Measurements from ENCODE around the gene CCBE1.

CCBE1 gene

DNA sequence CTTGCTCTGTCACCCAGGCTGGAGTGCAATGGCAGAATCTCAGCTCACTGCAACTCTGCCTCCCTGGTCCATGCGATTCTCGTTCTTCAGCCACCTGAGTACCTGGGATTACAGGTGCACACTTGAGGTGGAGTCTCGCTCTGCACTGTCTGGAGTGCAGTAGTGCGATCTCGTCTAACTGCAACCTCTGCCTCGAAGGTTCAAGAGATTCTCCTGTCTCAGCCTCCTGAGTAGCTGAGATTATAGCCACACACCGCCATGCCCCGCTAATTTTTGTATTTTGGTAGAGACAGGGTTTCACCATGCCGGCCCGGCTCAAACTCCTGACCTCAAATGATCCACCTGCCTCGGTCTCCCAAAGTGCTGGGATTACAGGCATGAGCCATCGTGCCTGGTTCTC is 83.3 kb downstream of the CCBE1 start:
- no peaks in the 10 kb centered on the region for H3K36me3 ChIP-seq (replicated peaks in 1 of 2; ENCODE audit: control insufficient read depth in 2 of 2, insufficient read depth in 2 of 2, low read length in 2 of 2)
- H3K4ac ChIP-seq (ENCODE audit: low read length): no peak overlapping the region
- H2BK5ac ChIP-seq (ENCODE audit: low read length): no peak overlapping the region
- DNase-seq (ENCODE audit: low spot score): no peak
- no peak overlapping the region for H3K4me2 ChIP-seq (ENCODE audit: insufficient read depth, low read length, poor library complexity, severe bottlenecking)
- H3K23ac ChIP-seq (ENCODE audit: low read depth, low read length, poor library complexity): no peak overlapping the region
- no peaks in the 10 kb centered on the region for H3K27me3 ChIP-seq (ENCODE audit: control insufficient read depth in 3 of 3, insufficient read depth in 3 of 3, low read depth in 1 of 3, low read length in 3 of 3)
- no peak overlapping the region for H4K91ac ChIP-seq (ENCODE audit: low read depth, low read length, poor library complexity)
- H4K8ac ChIP-seq (ENCODE audit: low read depth, low read length): no peak overlapping the region
- H2BK15ac ChIP-seq (ENCODE audit: low read length): no peak overlapping the region
- peaks cover 0 to 2% of the 10 kb centered on the region in 2 donors for H3K4me1 ChIP-seq (ENCODE audit: control insufficient read depth in 2 of 2, insufficient read depth in 1 of 2, low read depth in 1 of 2, low read length in 2 of 2)
- H3K79me1 ChIP-seq (ENCODE audit: low read depth, low read length): no peaks in the 10 kb centered on the region
- no peak overlapping the region for H3K27ac ChIP-seq (replicated peaks; ENCODE audit: low read length)
- no peak overlapping the region for H3K4me3 ChIP-seq (ENCODE audit: low read length in 2 of 2)
- no CpG with 5 or more reads among the region's 12 CpGs for WGBS, 2 donors (ENCODE audit: extremely low coverage in 2 of 2, insufficient read length in 2 of 2, insufficient replicate concordance in 1 of 2)
- no peak overlapping the region for H2AK5ac ChIP-seq (ENCODE audit: low read depth, low read length)
- H2AFZ ChIP-seq (ENCODE audit: low read length): no peak overlapping the region
- no peak overlapping the region for H3K18ac ChIP-seq (ENCODE audit: low read length)
- no peaks in the 10 kb centered on the region for H3K9me3 ChIP-seq (replicated peaks in 1 of 2; ENCODE audit: control insufficient read depth in 2 of 2, insufficient read depth in 1 of 2, low read depth in 1 of 2, low read length in 2 of 2)
- H2BK12ac ChIP-seq (ENCODE audit: low read length): no peak overlapping the region
- H3K9ac ChIP-seq (ENCODE audit: low read depth, low read length, poor library complexity): no peak overlapping the region
- H2BK120ac ChIP-seq (ENCODE audit: low read depth, low read length): no peak overlapping the region
- no peak overlapping the region for H3K14ac ChIP-seq (ENCODE audit: low read length)

GRCh38 chr18:59612381-59612780 is 84.8 kb downstream of the CCBE1 start:
- H2BK5ac ChIP-seq (ENCODE audit: low read length): no peak overlapping the region
- H4K8ac ChIP-seq (ENCODE audit: low read depth, low read length): no peak overlapping the region
- H3K18ac ChIP-seq (ENCODE audit: low read length): no peak overlapping the region
- WGBS, 2 donors (ENCODE audit: extremely low coverage in 2 of 2, insufficient read length in 2 of 2, insufficient replicate concordance in 1 of 2): no CpG with 5 or more reads among the region's 1 CpG
- H3K9ac ChIP-seq (ENCODE audit: low read depth, low read length, poor library complexity): no peak overlapping the region
- no peak overlapping the region for H2BK12ac ChIP-seq (ENCODE audit: low read length)
- H2AK5ac ChIP-seq (ENCODE audit: low read depth, low read length): no peak overlapping the region
- H3K27ac ChIP-seq (replicated peaks; ENCODE audit: low read length): no peak overlapping the region
- H3K4me3 ChIP-seq (ENCODE audit: low read length in 2 of 2): no peak overlapping the region
- DNase-seq (ENCODE audit: low spot score): no peak
- no peaks in the 10 kb centered on the region for H3K9me3 ChIP-seq (replicated peaks in 1 of 2; ENCODE audit: control insufficient read depth in 2 of 2, insufficient read depth in 1 of 2, low read depth in 1 of 2, low read length in 2 of 2)
- H2AFZ ChIP-seq (ENCODE audit: low read length): no peak overlapping the region
- no peaks in the 10 kb centered on the region for H3K36me3 ChIP-seq (replicated peaks in 1 of 2; ENCODE audit: control insufficient read depth in 2 of 2, insufficient read depth in 2 of 2, low read length in 2 of 2)
- H3K4me2 ChIP-seq (ENCODE audit: insufficient read depth, low read length, poor library complexity, severe bottlenecking): no peak overlapping the region
- no peaks in the 10 kb centered on the region for H3K79me1 ChIP-seq (ENCODE audit: low read depth, low read length)
- H3K14ac ChIP-seq (ENCODE audit: low read length): no peak overlapping the region
- H2BK15ac ChIP-seq (ENCODE audit: low read length): no peak overlapping the region
- no peaks in the 10 kb centered on the region for H3K27me3 ChIP-seq (ENCODE audit: control insufficient read depth in 3 of 3, insufficient read depth in 3 of 3, low read depth in 1 of 3, low read length in 3 of 3)
- no peak overlapping the region for H4K91ac ChIP-seq (ENCODE audit: low read depth, low read length, poor library complexity)
- H3K23ac ChIP-seq (ENCODE audit: low read depth, low read length, poor library complexity): no peak overlapping the region
- H2BK120ac ChIP-seq (ENCODE audit: low read depth, low read length): no peak overlapping the region
- H3K4me1 ChIP-seq (ENCODE audit: control insufficient read depth in 2 of 2, insufficient read depth in 1 of 2, low read depth in 1 of 2, low read length in 2 of 2): peaks cover 0 to 2% of the 10 kb centered on the region in 2 donors
- no peak overlapping the region for H3K4ac ChIP-seq (ENCODE audit: low read length)

DNA sequence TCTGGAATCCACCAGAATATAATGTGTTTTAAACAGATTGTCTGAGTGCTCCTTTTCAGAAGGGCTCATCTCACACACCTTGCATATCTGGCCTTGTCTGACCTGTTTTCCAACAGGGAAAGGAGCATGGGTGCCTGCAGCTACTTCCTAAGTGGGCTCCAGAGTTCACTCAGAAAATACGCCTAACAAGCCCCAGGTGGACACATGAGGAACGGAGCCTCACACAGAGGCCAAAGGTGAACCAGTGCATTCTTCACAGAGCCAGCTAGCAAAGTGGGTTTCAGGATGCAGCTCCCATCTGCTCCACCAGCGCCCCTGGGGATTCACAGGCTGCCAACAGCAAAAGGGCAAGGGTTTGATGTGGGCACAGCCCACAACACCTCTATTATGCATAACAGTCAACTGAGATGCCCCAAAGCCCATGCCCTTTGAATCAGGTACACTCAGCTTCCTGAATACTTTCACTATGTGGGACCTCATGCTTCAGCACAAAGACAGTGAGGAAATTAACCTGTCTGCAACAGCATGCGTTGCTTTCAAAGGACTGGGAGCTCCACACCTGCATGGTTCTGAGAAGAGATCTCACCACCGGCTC is 86.6 kb downstream of the CCBE1 start:
- Histone ChIP-seq H3K9me3 (replicated peaks in 1 of 2; ENCODE audit: control insufficient read depth in 2 of 2, insufficient read depth in 1 of 2, low read depth in 1 of 2, low read length in 2 of 2) (no peaks in the 10 kb centered on the region), H2AFZ (ENCODE audit: low read length) (no peak overlapping the region), H3K27me3 (ENCODE audit: control insufficient read depth in 3 of 3, insufficient read depth in 3 of 3, low read depth in 1 of 3, low read length in 3 of 3) (no peaks in the 10 kb centered on the region), H3K4ac (ENCODE audit: low read length) (no peak overlapping the region), H4K8ac (ENCODE audit: low read depth, low read length) (no peak overlapping the region), H3K9ac (ENCODE audit: low read depth, low read length, poor library complexity) (no peak overlapping the region), H2BK12ac (ENCODE audit: low read length) (no peak overlapping the region), H3K4me1 (ENCODE audit: control insufficient read depth in 2 of 2, insufficient read depth in 1 of 2, low read depth in 1 of 2, low read length in 2 of 2) (peaks cover 0 to 2% of the 10 kb centered on the region in 2 donors), H3K36me3 (replicated peaks in 1 of 2; ENCODE audit: control insufficient read depth in 2 of 2, insufficient read depth in 2 of 2, low read length in 2 of 2) (no peaks in the 10 kb centered on the region), H3K23ac (ENCODE audit: low read depth, low read length, poor library complexity) (no peak overlapping the region), H3K79me1 (ENCODE audit: low read depth, low read length) (no peaks in the 10 kb centered on the region), H2BK120ac (ENCODE audit: low read depth, low read length) (no peak overlapping the region), H3K4me2 (ENCODE audit: insufficient read depth, low read length, poor library complexity, severe bottlenecking) (no peak overlapping the region), H2BK15ac (ENCODE audit: low read length) (no peak overlapping the region), H3K4me3 (ENCODE audit: low read length in 2 of 2) (no peak overlapping the region), H3K18ac (ENCODE audit: low read length) (no peak overlapping the region), H2AK5ac (ENCODE audit: low read depth, low read length) (no peak overlapping the region), H3K14ac (ENCODE audit: low read length) (no peak overlapping the region), H3K27ac (replicated peaks; ENCODE audit: low read length) (no peak overlapping the region), H2BK5ac (ENCODE audit: low read length) (no peak overlapping the region), H4K91ac (ENCODE audit: low read depth, low read length, poor library complexity) (no peak overlapping the region)
- WGBS, 2 donors (ENCODE audit: extremely low coverage in 2 of 2, insufficient read length in 2 of 2, insufficient replicate concordance in 1 of 2): no CpG with 5 or more reads among the region's 5 CpGs
- no peak for DNase-seq (ENCODE audit: low spot score)

DNA sequence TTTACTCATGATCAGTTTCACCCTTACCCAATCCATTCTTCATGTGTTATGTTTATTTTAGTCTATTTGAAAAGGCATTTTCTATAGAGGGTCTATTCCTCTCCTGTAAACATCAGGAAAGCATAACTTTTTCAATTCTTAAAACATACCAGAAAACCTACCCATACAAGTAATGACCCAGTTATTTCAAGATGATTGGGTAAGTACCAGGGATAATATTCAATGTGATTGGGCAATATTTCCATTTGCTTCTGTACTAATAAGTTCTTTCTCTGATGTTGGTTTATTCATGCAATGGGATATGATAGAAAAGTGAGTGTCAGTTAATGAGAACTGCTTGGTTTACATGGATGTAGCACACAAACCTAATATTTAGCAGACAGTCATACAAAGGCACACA is 87.6 kb downstream of the CCBE1 start:
- no peak overlapping the region for H3K4ac ChIP-seq (ENCODE audit: low read length)

More for the DNA sequence above, 87.6 kb downstream of the CCBE1 start:
- no peak overlapping the region for H3K9ac ChIP-seq (ENCODE audit: low read depth, low read length, poor library complexity)
- no peak overlapping the region for H2BK5ac ChIP-seq (ENCODE audit: low read length)
- peaks cover 0 to 2% of the 10 kb centered on the region in 2 donors for H3K4me1 ChIP-seq (ENCODE audit: control insufficient read depth in 2 of 2, insufficient read depth in 1 of 2, low read depth in 1 of 2, low read length in 2 of 2)
- no peak overlapping the region for H3K14ac ChIP-seq (ENCODE audit: low read length)
- no peak overlapping the region for H3K4me3 ChIP-seq (ENCODE audit: low read length in 2 of 2)
- H3K23ac ChIP-seq (ENCODE audit: low read depth, low read length, poor library complexity): no peak overlapping the region
- H3K79me1 ChIP-seq (ENCODE audit: low read depth, low read length): no peaks in the 10 kb centered on the region
- no peak overlapping the region for H3K4me2 ChIP-seq (ENCODE audit: insufficient read depth, low read length, poor library complexity, severe bottlenecking)
- H2AFZ ChIP-seq (ENCODE audit: low read length): no peak overlapping the region
- H2BK15ac ChIP-seq (ENCODE audit: low read length): no peak overlapping the region
- no peak overlapping the region for H4K91ac ChIP-seq (ENCODE audit: low read depth, low read length, poor library complexity)
- DNase-seq (ENCODE audit: low spot score): no peak
- H4K8ac ChIP-seq (ENCODE audit: low read depth, low read length): no peak overlapping the region
- H3K18ac ChIP-seq (ENCODE audit: low read length): no peak overlapping the region
- no peaks in the 10 kb centered on the region for H3K36me3 ChIP-seq (replicated peaks in 1 of 2; ENCODE audit: control insufficient read depth in 2 of 2, insufficient read depth in 2 of 2, low read length in 2 of 2)
- H2BK120ac ChIP-seq (ENCODE audit: low read depth, low read length): no peak overlapping the region
- no peak overlapping the region for H2BK12ac ChIP-seq (ENCODE audit: low read length)
- no peak overlapping the region for H2AK5ac ChIP-seq (ENCODE audit: low read depth, low read length)
- H3K9me3 ChIP-seq (replicated peaks in 1 of 2; ENCODE audit: control insufficient read depth in 2 of 2, insufficient read depth in 1 of 2, low read depth in 1 of 2, low read length in 2 of 2): no peaks in the 10 kb centered on the region
- no peaks in the 10 kb centered on the region for H3K27me3 ChIP-seq (ENCODE audit: control insufficient read depth in 3 of 3, insufficient read depth in 3 of 3, low read depth in 1 of 3, low read length in 3 of 3)
- H3K27ac ChIP-seq (replicated peaks; ENCODE audit: low read length): no peak overlapping the region
